HG03196 (cell line): ENCODE results near the gene ARFRP1.

Source experiments
- ATAC-seq: cut with Tn5 transposase; IDR thresholded peaks from one replicate; pipeline ENCODE4 v1.9.1; 2021; ENCODE audit not compliant: unreplicated experiment

ARFRP1 gene

DNA sequence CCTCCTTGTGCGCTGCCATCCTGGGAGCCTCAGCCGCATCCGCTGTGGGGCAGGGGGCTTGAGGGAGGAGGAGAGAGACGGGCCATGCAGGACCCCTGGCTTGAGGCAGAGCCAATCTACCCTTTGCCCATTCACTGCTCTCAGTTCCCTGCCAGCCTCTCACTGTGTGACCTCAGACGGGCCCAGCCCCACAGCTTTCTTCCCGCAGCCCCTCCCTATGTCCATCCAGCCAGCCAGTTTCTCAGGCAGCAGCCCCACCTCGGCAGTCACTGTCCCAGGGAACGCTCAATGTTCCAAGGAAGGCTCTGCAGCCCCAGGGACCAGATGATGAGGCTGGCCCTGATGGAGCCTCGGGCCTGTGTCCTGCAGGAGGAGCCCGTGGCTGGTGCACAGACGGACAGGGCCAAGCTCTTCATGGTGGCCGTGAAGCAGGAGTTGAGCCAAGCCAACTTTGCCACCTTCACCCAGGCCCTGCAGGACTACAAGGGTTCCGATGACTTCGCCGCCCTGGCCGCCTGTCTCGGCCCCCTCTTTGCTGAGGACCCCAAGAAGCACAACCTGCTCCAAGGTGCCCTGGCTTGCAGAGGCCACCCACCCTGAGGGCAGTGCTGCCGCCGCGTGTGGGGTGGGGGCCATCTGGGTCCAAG is 15.2 kb downstream of the ARFRP1 start:
- no peak for ATAC-seq

- no peak for ATAC-seq
These were observed 15.9 kb downstream of the ARFRP1 start for GRCh38 chr20:63691711-63692435.

DNA sequence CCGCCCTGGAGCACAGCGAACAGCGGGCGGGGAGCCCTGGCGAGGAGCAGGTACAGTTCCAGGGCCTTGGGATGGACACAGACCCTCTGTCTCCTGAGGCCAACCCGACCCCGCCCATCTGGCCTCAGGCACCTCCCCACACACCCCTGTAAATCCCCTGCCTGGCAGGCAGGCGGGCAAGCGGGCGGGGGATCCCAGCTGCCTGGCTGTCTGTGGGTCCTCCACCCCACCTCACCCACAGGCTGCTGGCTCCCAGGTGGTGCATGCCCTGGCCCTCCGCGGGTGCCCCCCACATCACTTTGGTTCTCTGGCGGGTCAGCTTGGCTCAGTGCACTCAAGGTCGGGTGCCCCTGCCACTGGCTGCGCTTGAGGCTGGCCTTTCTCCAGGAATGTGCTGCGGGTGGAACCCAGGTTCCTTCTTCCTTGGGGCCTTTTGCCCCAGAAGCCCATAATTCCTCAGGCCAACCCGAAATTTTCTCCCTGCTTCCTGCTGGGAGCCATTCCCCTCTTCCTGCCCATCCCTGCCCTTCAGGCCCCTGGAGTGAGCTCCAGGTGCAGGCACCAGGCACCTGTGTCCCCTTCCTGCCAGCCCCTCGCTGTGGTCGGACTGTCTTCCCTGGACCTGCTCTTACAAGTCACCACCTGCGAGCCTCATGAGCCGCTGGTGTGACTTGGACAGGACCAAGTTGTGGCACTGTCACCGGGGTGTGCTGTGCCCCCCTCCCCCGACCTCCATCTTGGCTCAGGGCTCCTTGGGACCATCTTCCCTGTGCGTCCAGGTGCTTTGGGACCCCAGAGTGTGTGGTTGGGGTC is 16.7 kb downstream of the ARFRP1 start:
- ATAC-seq, result no peak

GRCh38 chr20:63690003-63690897 is 17.5 kb downstream of the ARFRP1 start:
- ATAC-seq, result no peak

DNA sequence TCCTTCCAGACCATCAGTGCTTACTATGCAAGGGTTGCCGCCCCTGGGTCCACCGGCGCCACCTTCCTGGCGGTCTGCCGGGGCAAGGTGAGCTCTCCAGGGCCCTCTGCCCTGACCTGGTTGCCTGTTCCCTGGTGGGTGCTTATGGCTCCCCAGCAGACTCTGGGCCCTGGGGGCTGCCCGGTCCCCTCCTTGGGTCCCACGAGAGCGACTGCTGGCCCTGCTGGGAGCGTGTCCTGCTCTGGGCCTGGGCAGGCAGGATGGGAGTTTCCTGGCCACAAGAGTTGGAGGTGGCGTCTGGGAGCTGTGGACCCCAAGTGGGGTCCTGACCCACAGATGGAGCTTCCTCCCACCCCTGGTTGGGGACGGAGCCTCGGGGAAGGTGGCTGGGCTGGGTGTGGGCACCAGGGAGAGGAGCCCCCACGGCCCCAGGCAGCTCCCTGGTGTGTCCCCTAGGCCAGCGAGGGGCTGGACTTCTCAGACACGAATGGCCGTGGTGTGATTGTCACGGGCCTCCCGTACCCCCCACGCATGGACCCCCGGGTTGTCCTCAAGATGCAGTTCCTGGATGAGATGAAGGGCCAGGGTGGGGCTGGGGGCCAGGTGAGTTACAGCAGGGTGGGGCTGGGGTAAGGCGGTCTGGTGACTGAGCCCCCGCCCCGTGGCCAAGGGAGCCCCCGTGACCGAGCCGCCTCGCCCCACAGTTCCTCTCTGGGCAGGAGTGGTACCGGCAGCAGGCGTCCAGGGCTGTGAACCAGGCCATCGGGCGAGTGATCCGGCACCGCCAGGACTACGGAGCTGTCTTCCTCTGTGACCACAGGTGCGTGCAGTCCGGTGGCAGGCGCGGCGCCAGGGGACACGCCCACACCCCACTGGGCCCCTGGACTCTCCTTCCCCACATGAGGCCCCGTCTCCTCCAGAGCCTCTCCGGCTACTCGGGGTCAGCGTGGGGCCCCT is 18.5 kb downstream of the ARFRP1 start:
- no peak for ATAC-seq

- ATAC-seq, result no peak
These were observed 19.3 kb downstream of the ARFRP1 start for GRCh38 chr20:63688228-63689045.

DNA sequence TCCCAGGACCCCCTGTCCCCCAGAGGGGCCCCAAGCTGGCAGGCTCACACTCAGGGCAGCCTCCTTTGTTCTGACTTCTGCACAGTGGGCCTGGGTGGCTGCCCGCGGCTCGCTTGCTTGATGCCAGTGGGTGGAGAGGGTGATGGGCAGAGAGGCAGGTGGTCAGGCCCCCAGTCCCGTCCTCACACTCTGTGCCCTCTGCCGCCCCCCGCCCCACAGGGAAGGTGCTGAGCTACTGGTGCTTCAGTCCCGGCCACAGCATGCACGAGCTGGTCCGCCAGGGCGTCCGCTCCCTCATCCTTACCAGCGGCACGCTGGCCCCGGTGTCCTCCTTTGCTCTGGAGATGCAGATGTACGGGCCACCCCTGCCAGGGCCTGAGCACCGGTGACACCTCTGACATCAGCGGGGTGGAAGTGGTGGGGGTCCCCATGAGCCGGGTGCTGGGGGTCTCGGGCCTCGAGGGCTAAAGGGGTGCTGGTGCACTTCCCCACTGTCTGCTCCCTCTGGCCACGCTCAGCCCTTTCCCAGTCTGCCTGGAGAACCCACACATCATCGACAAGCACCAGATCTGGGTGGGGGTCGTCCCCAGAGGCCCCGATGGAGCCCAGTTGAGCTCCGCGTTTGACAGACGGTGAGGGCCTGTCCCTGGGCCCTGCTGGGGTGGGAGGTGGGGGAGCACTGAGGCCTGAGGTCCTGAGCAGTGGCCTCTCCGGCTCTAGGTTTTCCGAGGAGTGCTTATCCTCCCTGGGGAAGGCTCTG is 20.2 kb downstream of the ARFRP1 start:
- ATAC-seq, result no peak

GRCh38 chr20:63686492-63687321 is 21.1 kb downstream of the ARFRP1 start:
- no peak for ATAC-seq

DNA sequence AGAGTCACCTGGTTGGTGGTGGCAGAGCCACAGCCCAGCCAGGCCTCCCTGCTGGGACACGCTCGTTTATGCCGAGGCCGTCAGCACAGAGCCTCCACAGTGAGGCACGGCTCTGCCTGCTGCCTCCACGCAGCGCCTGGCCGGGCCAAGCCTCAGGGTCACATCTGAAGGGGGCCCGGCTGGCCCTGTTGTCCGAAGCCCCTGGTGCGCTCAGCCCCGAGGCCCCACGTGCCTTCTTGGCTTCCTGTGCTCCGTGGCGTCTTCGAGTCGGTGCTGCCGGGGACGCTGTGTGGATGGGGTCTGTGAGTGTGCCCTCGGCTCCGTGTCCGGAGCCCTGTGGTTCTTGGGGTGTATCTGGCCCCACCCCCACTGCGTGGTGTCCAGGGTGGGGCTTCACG is 21.7 kb downstream of the ARFRP1 start:
- no peak for ATAC-seq

GRCh38 chr20:63685269-63686026 is 22.3 kb downstream of the ARFRP1 start:
- ATAC-seq, result no peak

GRCh38 chr20:63682384-63683139 is 25.2 kb downstream of the ARFRP1 start:
- no peak for ATAC-seq

GRCh38 chr20:63681609-63682142 is 26.1 kb downstream of the ARFRP1 start:
- ATAC-seq, result no peak

DNA sequence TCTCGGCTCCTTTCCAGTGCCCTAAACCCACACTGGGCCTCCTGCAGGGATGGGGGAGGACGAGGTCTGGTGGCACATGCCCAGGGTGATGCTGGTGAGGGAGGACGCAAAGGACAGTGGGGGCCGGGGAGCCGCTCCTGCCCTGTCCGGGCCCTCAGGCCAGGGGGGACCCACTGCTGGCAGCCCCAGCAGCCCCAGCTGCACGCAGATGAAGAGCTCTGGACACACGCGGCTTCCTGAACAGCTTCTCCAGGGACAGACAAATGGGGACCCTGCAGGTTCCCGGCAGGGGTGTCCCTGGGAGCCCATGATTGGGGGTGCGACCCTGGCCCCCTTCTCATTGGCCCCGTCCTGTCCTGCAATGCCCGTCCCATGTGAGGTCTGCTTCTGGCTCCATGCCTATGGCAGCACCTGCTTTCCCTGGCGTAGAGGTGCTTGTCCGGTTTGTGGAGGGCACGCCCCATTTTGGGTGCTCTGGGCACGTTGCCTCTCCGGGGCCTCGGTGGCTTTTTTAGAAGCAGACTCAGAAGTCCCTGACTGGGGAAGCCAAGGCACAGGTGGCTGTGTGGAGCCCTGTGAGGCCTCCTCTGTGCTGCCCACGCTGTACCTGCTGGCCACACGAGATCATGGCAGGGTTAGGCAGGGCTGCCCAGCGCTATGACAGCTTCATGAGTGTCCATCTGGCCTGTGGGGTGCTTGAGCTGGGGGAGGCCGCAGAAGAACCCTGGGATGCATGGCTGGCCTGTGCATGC is 26.7 kb downstream of the ARFRP1 start:
- no peak for ATAC-seq

- ATAC-seq, result no peak
These were observed 27.3 kb downstream of the ARFRP1 start for GRCh38 chr20:63680427-63680826.

- ATAC-seq, result no peak
These were observed 27.9 kb downstream of the ARFRP1 start for GRCh38 chr20:63679799-63680305.
